Measurements from ENCODE around the gene KAT7.
"Not testable (repeated sequence)": the region's sequence is repeated elsewhere in the genome, so short reads cannot be mapped to it uniquely, and the experiment has no call there.

The KAT7 gene

DNA sequence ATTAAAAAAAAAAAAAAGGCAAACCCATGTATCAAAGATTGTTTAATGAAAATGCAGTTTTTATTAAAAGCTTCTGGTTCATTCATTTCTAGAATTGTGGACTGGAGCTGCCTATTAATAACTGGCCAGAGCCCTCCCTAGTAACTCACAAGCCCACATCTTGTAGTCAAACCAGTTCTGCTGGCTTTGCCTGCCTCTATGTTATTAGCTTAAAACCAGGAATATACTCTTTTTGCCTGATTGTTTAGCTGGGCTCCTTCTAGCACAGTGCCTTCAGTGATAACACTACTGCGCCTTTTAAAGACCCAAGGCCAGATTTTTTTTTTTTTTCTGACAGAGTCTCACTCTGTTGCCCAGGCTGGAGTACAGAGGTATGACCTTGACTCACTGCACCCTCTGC, 33.4 kb downstream of the KAT7 start:
- no peak overlapping the region for H3K9ac ChIP-seq (ENCODE audit: insufficient read length)
- peaks cover 88% of the 10 kb centered on the region for H3K36me3 ChIP-seq (ENCODE audit: insufficient read depth, low read length)
- DNase-seq (ENCODE audit: low read depth, low spot score): no peak
- no peaks in the 10 kb centered on the region for H3K9me3 ChIP-seq (ENCODE audit: low read depth, low read length)
- H3K27ac ChIP-seq: no peak overlapping the region
- no peak overlapping the region for H3K4me3 ChIP-seq
- TF ChIP-seq EZH2 (IDR thresholded peaks at IDR 0.05): no peak
- TF ChIP-seq FOXP2 (optimal IDR thresholded peaks at IDR 0.05; ENCODE audit: control extremely low read depth, extremely low read length, insufficient read depth): no peak
- TF ChIP-seq POLR2AphosphoS5 (IDR thresholded peaks at IDR 0.05; ENCODE audit: borderline replicate concordance, low read depth, low read length): no peak

DNA sequence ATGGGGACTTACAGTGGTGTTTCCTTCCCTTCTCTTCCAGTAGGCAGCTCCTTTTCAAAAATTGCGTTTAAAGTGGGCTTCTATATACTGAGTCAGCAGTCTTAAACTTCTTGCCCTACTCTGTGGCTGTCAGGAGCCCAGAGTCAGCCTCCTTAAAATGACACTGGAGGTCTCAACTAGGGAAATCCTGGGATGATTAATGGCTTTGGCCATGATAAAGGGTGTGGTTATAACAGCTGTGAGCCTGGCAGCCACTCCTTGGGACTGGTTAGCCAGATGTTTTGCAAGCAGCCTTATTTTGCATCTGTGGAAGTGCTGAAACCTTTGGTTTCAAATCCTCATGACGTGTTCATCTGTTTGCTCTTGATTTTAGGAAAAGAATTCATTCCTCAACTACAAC, 34.3 kb downstream of the KAT7 start:
- no peak for DNase-seq (ENCODE audit: low read depth, low spot score)
- Histone ChIP-seq H3K36me3 (ENCODE audit: insufficient read depth, low read length) (peaks cover 87% of the 10 kb centered on the region), H3K9me3 (ENCODE audit: low read depth, low read length) (no peaks in the 10 kb centered on the region), H3K27ac (no peak overlapping the region), H3K9ac (ENCODE audit: insufficient read length) (no peak overlapping the region), H3K4me3 (no peak overlapping the region)
- TF ChIP-seq POLR2AphosphoS5 (IDR thresholded peaks at IDR 0.05; ENCODE audit: borderline replicate concordance, low read depth, low read length): no peak

DNA sequence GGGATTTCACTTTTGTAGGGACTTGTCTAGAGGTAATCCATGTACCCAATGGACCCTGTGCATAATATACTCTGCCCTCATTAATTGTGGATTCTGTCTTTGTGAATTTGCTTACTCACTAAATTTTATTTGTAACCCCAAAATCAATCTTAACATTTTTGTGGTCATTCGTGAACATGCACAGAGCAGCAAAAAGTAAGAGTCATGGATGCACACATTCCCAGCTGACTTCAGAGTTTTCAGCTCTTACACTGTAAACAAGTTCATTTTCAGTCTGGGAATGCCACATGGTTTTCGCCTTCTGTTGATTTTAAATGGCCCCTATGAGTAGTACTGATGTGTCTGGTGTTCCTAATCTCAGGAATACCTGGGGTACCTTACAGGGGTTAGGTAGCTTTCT, 35.1 kb downstream of the KAT7 start:
- Histone ChIP-seq H3K27ac (no peak overlapping the region), H3K36me3 (ENCODE audit: insufficient read depth, low read length) (peaks cover 86% of the 10 kb centered on the region), H3K4me3 (no peak overlapping the region), H3K9ac (ENCODE audit: insufficient read length) (no peak overlapping the region), H3K9me3 (ENCODE audit: low read depth, low read length) (no peaks in the 10 kb centered on the region)
- no peak for TF ChIP-seq POLR2AphosphoS5 (IDR thresholded peaks at IDR 0.05; ENCODE audit: borderline replicate concordance, low read depth, low read length)
- no peak for TF ChIP-seq EZH2 (IDR thresholded peaks at IDR 0.05)
- no peak for TF ChIP-seq FOXP2 (optimal IDR thresholded peaks at IDR 0.05; ENCODE audit: control extremely low read depth, extremely low read length, insufficient read depth)
- no peak for DNase-seq (ENCODE audit: low read depth, low spot score)

DNA sequence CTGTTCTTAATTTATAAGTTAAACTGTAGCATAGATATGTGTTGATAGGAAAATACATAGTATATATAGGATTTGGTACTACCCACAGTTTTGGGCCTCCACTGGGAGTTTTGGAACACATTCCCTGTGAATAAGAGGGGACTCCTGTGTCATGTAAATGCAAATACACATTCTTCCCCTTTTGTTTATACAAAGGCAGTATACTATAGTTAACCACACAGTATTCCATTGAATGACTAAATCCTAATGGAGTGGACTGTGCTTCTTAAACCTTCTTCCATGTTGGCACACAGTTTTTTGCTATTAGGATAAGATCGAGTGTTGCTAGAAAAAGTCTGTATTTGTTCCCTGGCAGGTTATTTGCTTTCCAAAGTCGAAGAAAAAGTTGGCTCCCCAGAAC, 37.2 kb downstream of the KAT7 start:
- no peak overlapping the region for H3K9ac ChIP-seq (ENCODE audit: insufficient read length)
- DNase-seq (ENCODE audit: low read depth, low spot score): no peak
- no peak overlapping the region for H3K27ac ChIP-seq
- no peak overlapping the region for H3K4me3 ChIP-seq
- no peak for TF ChIP-seq POLR2AphosphoS5 (IDR thresholded peaks at IDR 0.05; ENCODE audit: borderline replicate concordance, low read depth, low read length)
- no peak for TF ChIP-seq FOXP2 (optimal IDR thresholded peaks at IDR 0.05; ENCODE audit: control extremely low read depth, extremely low read length, insufficient read depth)
- TF ChIP-seq EZH2 (IDR thresholded peaks at IDR 0.05): no peak
- H3K36me3 ChIP-seq (ENCODE audit: insufficient read depth, low read length): peaks cover 85% of the 10 kb centered on the region
- H3K9me3 ChIP-seq (ENCODE audit: low read depth, low read length): no peaks in the 10 kb centered on the region

DNA sequence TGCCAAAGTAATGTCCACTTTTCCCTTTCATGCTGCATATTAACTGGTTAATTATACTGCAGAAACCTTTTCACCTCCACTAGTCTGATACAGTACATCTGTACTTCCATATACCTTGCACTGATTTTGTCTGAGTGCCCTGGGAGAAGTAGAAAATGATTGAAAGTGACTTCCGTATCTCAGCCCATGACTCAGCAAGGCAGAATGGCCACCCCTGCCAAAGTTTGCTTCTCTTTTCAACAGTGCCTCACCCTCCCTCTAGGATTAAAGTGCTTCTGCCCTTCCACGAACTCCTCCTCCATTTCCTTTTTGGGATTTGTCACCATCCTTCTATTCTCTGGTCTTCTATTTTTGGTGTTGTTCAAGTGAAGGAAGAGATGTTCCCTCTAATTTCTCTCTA, 39.8 kb downstream of the KAT7 start:
- H3K27ac ChIP-seq; H3K9ac ChIP-seq (ENCODE audit: insufficient read length); DNase-seq (ENCODE audit: low read depth, low spot score); H3K4me3 ChIP-seq; H3K9me3 ChIP-seq (ENCODE audit: low read depth, low read length): not testable (repeated sequence)
- H3K36me3 ChIP-seq (ENCODE audit: insufficient read depth, low read length): peaks cover 71% of the 10 kb centered on the region

DNA sequence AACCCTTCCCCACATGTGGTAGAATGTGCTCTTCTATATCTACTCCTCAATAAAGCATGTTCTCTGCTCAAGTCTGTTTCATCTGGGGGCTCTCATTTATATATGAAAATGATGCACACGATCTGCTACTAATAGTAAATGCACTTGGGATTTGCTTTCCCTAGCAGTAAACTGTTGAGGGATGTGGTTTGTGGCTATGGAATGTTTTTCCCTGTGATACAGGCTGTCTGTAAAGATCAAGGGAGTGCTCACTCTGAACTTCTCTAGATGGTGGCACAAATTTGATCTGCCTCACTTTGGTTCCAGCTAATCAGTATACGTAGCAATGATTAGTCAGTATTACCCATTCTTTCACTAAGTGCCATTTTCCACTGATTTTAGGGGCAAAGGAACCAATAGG, 40.5 kb downstream of the KAT7 start:
- no peak overlapping the region for H3K9ac ChIP-seq (ENCODE audit: insufficient read length)
- peaks cover 69% of the 10 kb centered on the region for H3K36me3 ChIP-seq (ENCODE audit: insufficient read depth, low read length)
- no peak overlapping the region for H3K27ac ChIP-seq
- H3K9me3 ChIP-seq (ENCODE audit: low read depth, low read length): no peaks in the 10 kb centered on the region
- TF ChIP-seq POLR2AphosphoS5 (IDR thresholded peaks at IDR 0.05; ENCODE audit: borderline replicate concordance, low read depth, low read length) (no peak), FOXP2 (optimal IDR thresholded peaks at IDR 0.05; ENCODE audit: control extremely low read depth, extremely low read length, insufficient read depth) (no peak), EZH2 (IDR thresholded peaks at IDR 0.05) (no peak)
- DNase-seq (ENCODE audit: low read depth, low spot score): no peak
- H3K4me3 ChIP-seq: no peak overlapping the region

DNA sequence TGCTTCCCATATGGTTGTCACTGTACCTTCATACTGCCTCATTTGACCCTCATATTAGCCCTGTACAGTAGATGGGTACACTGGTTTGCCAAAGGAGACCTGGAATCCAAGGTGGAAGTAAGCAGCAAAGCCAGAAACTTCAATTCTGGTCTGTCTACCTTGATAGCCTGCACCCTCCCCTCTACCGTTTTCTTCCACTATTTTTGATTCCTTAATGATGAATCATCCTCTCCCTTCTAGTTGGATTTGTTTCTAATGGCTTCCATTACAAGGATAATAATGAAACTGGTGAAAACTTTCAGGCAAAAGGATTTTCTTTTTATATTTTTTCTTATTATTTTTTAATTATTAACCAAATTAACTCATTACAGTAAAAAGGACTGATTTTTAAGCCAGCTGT, 42.1 kb downstream of the KAT7 start:
- H3K27ac ChIP-seq: no peak overlapping the region
- TF ChIP-seq FOXP2 (optimal IDR thresholded peaks at IDR 0.05; ENCODE audit: control extremely low read depth, extremely low read length, insufficient read depth) (no peak), POLR2AphosphoS5 (IDR thresholded peaks at IDR 0.05; ENCODE audit: borderline replicate concordance, low read depth, low read length) (no peak), EZH2 (IDR thresholded peaks at IDR 0.05) (no peak)
- peaks cover 59% of the 10 kb centered on the region for H3K36me3 ChIP-seq (ENCODE audit: insufficient read depth, low read length)
- H3K9ac ChIP-seq (ENCODE audit: insufficient read length): no peak overlapping the region
- no peaks in the 10 kb centered on the region for H3K9me3 ChIP-seq (ENCODE audit: low read depth, low read length)
- H3K4me3 ChIP-seq: no peak overlapping the region
- DNase-seq (ENCODE audit: low read depth, low spot score): no peak

DNA sequence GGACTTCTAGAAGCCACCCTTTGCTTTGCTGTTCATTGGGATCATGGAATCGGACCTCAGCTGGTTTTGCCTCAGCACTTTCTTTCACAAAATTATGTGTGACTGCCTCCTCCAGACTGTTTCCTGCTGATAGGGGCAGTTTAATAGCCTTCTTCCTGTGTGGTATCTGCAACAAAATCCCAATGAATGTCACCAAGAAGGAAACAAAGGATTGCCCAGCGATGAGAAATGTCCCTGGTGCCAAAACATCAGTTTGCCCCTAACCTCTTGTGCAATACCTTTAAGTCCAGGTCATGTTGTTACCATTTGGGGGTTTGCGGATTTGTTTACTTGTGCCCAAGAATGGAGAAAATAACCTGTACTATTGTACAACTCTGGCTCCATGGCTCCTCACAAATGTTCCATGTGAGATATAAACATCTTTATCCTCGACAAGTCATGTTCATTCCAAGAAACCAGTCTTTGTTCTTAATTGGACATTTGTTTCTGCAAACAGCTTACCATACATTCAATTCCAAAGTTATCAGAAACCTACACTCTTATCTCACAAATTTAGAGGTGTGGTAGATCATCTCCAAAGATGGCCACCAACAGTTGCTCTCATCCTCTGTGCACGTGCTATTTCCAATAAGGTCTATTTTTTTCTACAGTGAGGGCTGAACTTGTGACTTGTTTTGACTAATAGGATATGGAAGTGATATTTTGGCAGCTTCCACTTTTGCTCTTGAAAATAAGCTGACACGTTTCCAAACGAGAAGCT, 44.5 kb downstream of the KAT7 start:
- Histone ChIP-seq H3K9me3 (ENCODE audit: low read depth, low read length) (no peaks in the 10 kb centered on the region), H3K36me3 (ENCODE audit: insufficient read depth, low read length) (peaks cover 36% of the 10 kb centered on the region), H3K27ac (no peak overlapping the region), H3K4me3 (no peak overlapping the region), H3K9ac (ENCODE audit: insufficient read length) (no peak overlapping the region)
- TF ChIP-seq POLR2AphosphoS5 (IDR thresholded peaks at IDR 0.05; ENCODE audit: borderline replicate concordance, low read depth, low read length) (peak; percentile 16; the same call in 1 of the 2 replicates), EZH2 (IDR thresholded peaks at IDR 0.05) (no peak), FOXP2 (optimal IDR thresholded peaks at IDR 0.05; ENCODE audit: control extremely low read depth, extremely low read length, insufficient read depth) (no peak)
- no peak for DNase-seq (ENCODE audit: low read depth, low spot score)

DNA sequence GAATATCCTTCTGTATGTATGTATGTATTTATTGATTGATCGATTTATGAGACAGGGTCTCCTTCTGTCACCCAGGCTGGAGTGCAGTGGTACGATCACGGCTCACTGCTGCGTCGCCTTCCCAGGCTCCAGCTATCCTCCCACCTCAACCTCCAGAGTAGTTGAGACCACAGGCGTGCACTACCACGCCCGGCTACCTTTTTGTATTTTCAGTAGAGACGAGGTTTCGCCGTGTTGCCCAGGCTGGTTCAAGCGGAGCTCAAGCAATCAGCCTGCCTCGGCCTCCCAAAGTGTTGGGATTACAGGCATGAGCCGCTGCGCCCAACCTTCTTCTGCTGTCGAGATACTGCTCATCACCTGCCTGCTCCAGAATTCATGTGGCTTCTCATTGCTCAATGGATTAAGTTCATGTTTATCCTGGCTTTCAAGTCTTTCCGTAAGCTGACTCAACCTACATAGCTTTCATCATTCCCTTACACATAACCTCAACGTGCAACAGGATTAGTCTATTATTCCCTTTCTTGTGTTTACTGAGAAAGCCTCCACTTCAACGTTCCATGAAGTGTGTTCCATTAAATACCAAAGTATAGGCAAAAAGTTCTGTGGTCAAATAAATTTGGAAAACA, 45.8 kb downstream of the KAT7 start:
- no peak for DNase-seq (ENCODE audit: low read depth, low spot score)
- Histone ChIP-seq H3K36me3 (ENCODE audit: insufficient read depth, low read length) (peaks cover 29% of the 10 kb centered on the region), H3K9ac (ENCODE audit: insufficient read length) (no peak overlapping the region), H3K27ac (no peak overlapping the region), H3K9me3 (ENCODE audit: low read depth, low read length) (no peaks in the 10 kb centered on the region), H3K4me3 (no peak overlapping the region)
- no peak for TF ChIP-seq EZH2 (IDR thresholded peaks at IDR 0.05)
- no peak for TF ChIP-seq FOXP2 (optimal IDR thresholded peaks at IDR 0.05; ENCODE audit: control extremely low read depth, extremely low read length, insufficient read depth)
- TF ChIP-seq POLR2AphosphoS5 (IDR thresholded peaks at IDR 0.05; ENCODE audit: borderline replicate concordance, low read depth, low read length): no peak
